Neuronal stem cell (in vitro differentiated cells): Measurements from ENCODE around the gene MASP2.
"Not testable (repeated sequence)": the region's sequence is repeated elsewhere in the genome, so short reads cannot be mapped to it uniquely, and the experiment has no call there.

Experiments used
- DNase-seq: peaks from one replicate; pipeline ENCODE4 v3.0.0-alpha.2; 2013; ENCODE audit warnings: low spot score
- H2AFZ ChIP-seq: one replicate; pipeline ENCODE4 v1.6.1; 2013; ENCODE audit warnings: mild to moderate bottlenecking, low read length, inconsistent platforms
- H2AK5ac ChIP-seq: 2 replicates; pipeline ENCODE4 v1.6.1; 2013; ENCODE audit warnings: low read depth, mild to moderate bottlenecking, inconsistent platforms, low read length, moderate library complexity, mixed read lengths
- H2BK120ac ChIP-seq: 2 replicates; pipeline ENCODE4 v1.6.1; 2013; ENCODE audit warnings: low read depth, mild to moderate bottlenecking, inconsistent platforms, low read length, moderate library complexity, mixed read lengths
- H2BK12ac ChIP-seq: one replicate; pipeline ENCODE4 v1.6.1; 2013; ENCODE audit warnings: low read length, inconsistent platforms
- H2BK15ac ChIP-seq: 2 replicates; pipeline ENCODE4 v1.6.1; 2013; ENCODE audit warnings: mild to moderate bottlenecking, low read length, inconsistent platforms, mixed read lengths
- H2BK5ac ChIP-seq: one replicate; pipeline ENCODE4 v1.6.1; 2013; ENCODE audit warnings: inconsistent platforms, mild to moderate bottlenecking, low read length, moderate library complexity
- H3K14ac ChIP-seq: one replicate; pipeline ENCODE4 v1.6.1; 2013; ENCODE audit warnings: low read length, inconsistent platforms
- H3K18ac ChIP-seq: 2 replicates; pipeline ENCODE4 v1.6.1; 2013; ENCODE audit warnings: low read length, inconsistent platforms
- H3K23ac ChIP-seq: 2 replicates; pipeline ENCODE4 v1.6.1; 2013; ENCODE audit warnings: low read depth, mild to moderate bottlenecking, mixed read lengths, low read length, inconsistent platforms; ENCODE audit not compliant: poor library complexity
- H3K27ac ChIP-seq: replicated peaks from 3 replicates; pipeline ENCODE4 v1.5.1; 2013; ENCODE audit warnings: low read length, inconsistent platforms
- H3K27me3 ChIP-seq, 3 experiments: 2 replicates each; pipeline ENCODE4 v1.6.1; 2013; ENCODE audit warnings: low read length in 3 of 3, mild to moderate bottlenecking in 2 of 3, inconsistent platforms in 1 of 3, low read depth in 1 of 3, mixed read lengths in 1 of 3, moderate library complexity in 1 of 3; ENCODE audit not compliant: control insufficient read depth in 3 of 3, insufficient read depth in 3 of 3
- H3K36me3 ChIP-seq, 2 donors: replicated peaks in 1 of 2; 2 replicates each; pipeline ENCODE4 v1.6.1; 2013; ENCODE audit warnings: low read length in 2 of 2; ENCODE audit not compliant: control insufficient read depth in 2 of 2, insufficient read depth in 2 of 2
- H3K4ac ChIP-seq: 2 replicates; pipeline ENCODE4 v1.6.1; 2013; ENCODE audit warnings: inconsistent platforms, mild to moderate bottlenecking, low read length, moderate library complexity
- H3K4me1 ChIP-seq, 2 donors: 1 replicate in 1 of 2; 2 replicates in 1 of 2; pipeline ENCODE4 v1.6.1; 2013; ENCODE audit warnings: low read length in 2 of 2, low read depth in 1 of 2; ENCODE audit not compliant: control insufficient read depth in 2 of 2, insufficient read depth in 1 of 2
- H3K4me2 ChIP-seq: one replicate; pipeline ENCODE4 v1.6.1; 2013; ENCODE audit warnings: mild to moderate bottlenecking, low read length, inconsistent platforms; ENCODE audit not compliant: insufficient read depth, poor library complexity, severe bottlenecking
- H3K4me3 ChIP-seq, 2 donors: 2 replicates each; pipeline ENCODE4 v1.5.1; 2013; ENCODE audit warnings: low read length in 2 of 2, mild to moderate bottlenecking in 2 of 2, inconsistent platforms in 1 of 2, moderate library complexity in 1 of 2
- H3K79me1 ChIP-seq: one replicate; pipeline ENCODE4 v1.6.1; 2013; ENCODE audit warnings: low read depth, mild to moderate bottlenecking, inconsistent platforms, low read length, moderate library complexity
- H3K9ac ChIP-seq: one replicate; pipeline ENCODE4 v1.6.1; 2013; ENCODE audit warnings: mild to moderate bottlenecking, low read depth, low read length, inconsistent platforms; ENCODE audit not compliant: poor library complexity
- H3K9me3 ChIP-seq, 2 donors: replicated peaks in 1 of 2; 2 replicates each; pipeline versions ENCODE3 to v1.6.1; 2013; ENCODE audit warnings: low read length in 2 of 2, mild to moderate bottlenecking in 2 of 2, inconsistent platforms in 1 of 2, low read depth in 1 of 2, mixed read lengths in 1 of 2, moderate library complexity in 1 of 2; ENCODE audit not compliant: control insufficient read depth in 2 of 2, insufficient read depth in 1 of 2
- H4K8ac ChIP-seq: one replicate; pipeline ENCODE4 v1.6.1; 2013; ENCODE audit warnings: low read depth, mild to moderate bottlenecking, inconsistent platforms, low read length, moderate library complexity
- H4K91ac ChIP-seq: one replicate; pipeline ENCODE4 v1.6.1; 2013; ENCODE audit warnings: low read length, low read depth, mild to moderate bottlenecking, inconsistent platforms; ENCODE audit not compliant: poor library complexity
- WGBS, 2 donors: extraction: QIAGEN DNeasy Blood & Tissue Kit; methylation state at CpG; one replicate each; pipeline ENCODE4 v1.1.7; 2013; ENCODE audit warnings: missing lambda C conversion rate in 2 of 2, mixed read lengths in 1 of 2; ENCODE audit not compliant: insufficient read length in 2 of 2, insufficient replicate concordance in 1 of 2; ENCODE audit errors: extremely low coverage in 2 of 2; 5-methylcytosine and 5-hydroxymethylcytosine counted together

The MASP2 gene

DNA sequence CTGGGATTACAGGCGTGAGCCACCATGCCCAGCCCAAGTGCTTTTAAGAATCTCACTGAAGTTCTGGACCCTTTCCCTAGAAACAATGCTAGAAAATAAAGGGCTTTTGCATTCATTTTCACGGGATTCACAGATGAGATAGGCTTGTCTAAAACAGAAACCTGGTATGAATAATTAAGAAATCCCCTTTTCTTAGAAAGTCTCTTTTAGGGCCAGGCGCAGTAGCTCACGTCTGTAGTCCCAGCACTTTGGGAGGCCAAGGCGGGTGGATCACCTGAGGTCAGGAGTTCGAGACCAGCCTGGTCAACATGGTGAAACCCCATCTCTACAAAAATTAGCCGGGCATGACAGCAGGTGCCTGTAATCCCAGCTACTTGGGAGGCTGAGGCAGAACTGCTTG lies 26.4 kb upstream of the MASP2 start:
- H2AFZ ChIP-seq, H2BK15ac ChIP-seq, H3K4me2 ChIP-seq, H3K4ac ChIP-seq, H3K27me3 ChIP-seq, H4K91ac ChIP-seq, H2AK5ac ChIP-seq, H2BK5ac ChIP-seq, H3K27ac ChIP-seq, H3K4me3 ChIP-seq, H3K18ac ChIP-seq, H3K9ac ChIP-seq, H2BK12ac ChIP-seq, H3K14ac ChIP-seq, DNase-seq, H4K8ac ChIP-seq, H3K79me1 ChIP-seq, H3K23ac ChIP-seq, H2BK120ac ChIP-seq, H3K9me3 ChIP-seq, H3K4me1 ChIP-seq: not testable (repeated sequence)
- WGBS, 2 donors: no CpG with 5 or more reads among the region's 7 CpGs
- H3K36me3 ChIP-seq: peaks cover 62 to 95% of the 10 kb centered on the region in 2 donors

DNA sequence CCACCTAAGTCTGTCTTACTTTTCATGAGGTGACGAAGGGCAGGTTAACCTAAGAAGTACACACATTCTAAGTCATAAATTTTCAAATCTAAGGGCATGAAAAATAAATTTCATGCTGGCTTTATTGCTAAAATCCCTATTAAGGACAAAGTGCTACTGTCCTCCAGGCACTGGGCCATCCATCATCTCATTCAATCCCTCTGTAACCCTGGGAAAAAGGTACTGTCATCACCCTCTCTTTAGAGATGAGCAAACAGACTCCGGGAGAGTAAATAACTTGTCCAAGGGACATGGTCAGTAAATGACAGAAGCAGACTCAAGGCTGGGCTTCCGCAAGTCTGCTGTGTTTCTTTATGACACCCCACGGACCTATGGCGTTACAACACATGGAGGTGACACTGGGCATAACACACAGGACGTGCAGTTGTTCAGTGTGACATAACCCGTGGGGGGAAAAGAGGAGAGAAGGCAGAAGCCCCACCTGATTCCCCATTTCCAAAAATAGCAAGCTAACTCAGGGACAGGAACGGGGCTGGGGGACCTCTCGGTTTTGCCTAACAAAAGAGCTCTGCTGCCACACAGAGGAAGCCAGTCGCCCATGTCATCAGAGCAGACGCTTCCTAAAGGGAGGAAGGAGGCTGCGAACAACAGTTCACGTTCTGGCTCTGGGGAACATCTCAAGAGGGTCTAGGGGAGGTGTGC lies 25.3 kb upstream of the MASP2 start:
- no peak for DNase-seq
- peaks cover 68 to 97% of the 10 kb centered on the region in 2 donors for H3K36me3 ChIP-seq

DNA sequence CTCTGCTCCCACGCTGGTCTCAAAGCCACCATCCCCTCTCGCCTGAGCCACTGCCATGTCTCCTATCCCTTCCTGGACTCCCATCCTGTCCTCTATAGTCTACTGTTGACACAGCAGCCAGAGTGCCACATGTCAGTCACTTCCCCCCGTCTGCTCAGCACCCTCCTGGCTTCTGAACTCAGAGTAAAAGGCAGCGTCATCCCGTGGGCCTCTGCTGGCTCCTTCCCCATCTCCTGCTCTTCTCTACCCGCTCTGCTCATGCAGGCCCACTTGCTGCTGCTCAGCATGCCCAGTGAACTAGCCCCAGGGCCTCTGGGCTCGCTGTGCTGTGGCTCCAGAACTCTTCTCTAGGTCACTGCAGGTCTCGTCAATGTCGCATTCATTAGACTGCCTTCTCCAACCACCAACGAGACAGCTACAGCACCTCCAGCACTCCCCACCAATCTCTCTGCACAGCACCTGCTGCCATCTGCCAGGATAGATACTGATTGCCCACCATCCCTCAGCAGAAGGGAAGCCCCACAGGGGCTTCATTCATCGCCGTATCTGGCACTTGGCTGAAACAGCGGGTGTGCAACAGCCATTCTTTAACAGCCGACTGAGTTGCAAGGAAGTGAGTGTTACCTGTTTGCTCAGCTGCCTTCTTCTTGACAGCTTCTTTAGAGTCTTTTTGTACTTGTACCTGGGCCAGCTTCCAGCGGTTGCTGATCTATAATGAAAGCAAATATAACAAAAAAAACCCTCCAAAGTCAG lies 24.6 kb upstream of the MASP2 start:
- no peak for DNase-seq
- peaks cover 2% of the 10 kb centered on the region for H3K79me1 ChIP-seq
- H2AK5ac ChIP-seq: no peak overlapping the region
- H3K4me1 ChIP-seq: no peaks in the 10 kb centered on the region
- H2BK120ac ChIP-seq: no peak overlapping the region
- no peak overlapping the region for H3K23ac ChIP-seq
- no peak overlapping the region for H4K8ac ChIP-seq
- WGBS, 2 donors: no CpG with 5 or more reads among the region's 15 CpGs
- no peak overlapping the region for H3K27ac ChIP-seq
- H2BK12ac ChIP-seq: no peak overlapping the region
- no peak overlapping the region for H3K4me2 ChIP-seq
- H3K36me3 ChIP-seq: peaks cover 63 to 93% of the 10 kb centered on the region in 2 donors
- H3K14ac ChIP-seq: no peak overlapping the region
- no peak overlapping the region for H3K4me3 ChIP-seq
- no peak overlapping the region for H2BK15ac ChIP-seq
- H2BK5ac ChIP-seq: no peak overlapping the region
- H3K9me3 ChIP-seq: no peaks in the 10 kb centered on the region
- no peak overlapping the region for H3K4ac ChIP-seq
- no peak overlapping the region for H2AFZ ChIP-seq
- no peak overlapping the region for H3K9ac ChIP-seq
- H3K27me3 ChIP-seq: no peaks in the 10 kb centered on the region
- no peak overlapping the region for H3K18ac ChIP-seq
- no peak overlapping the region for H4K91ac ChIP-seq

More for the DNA sequence above, 25.3 kb upstream of the MASP2 start:
- H2BK120ac ChIP-seq: no peak overlapping the region
- H4K91ac ChIP-seq: no peak overlapping the region
- no peak overlapping the region for H3K18ac ChIP-seq
- no peak overlapping the region for H2AFZ ChIP-seq
- no peaks in the 10 kb centered on the region for H3K27me3 ChIP-seq
- no peak overlapping the region for H3K4me2 ChIP-seq
- no peaks in the 10 kb centered on the region for H3K4me1 ChIP-seq
- H3K4ac ChIP-seq: no peak overlapping the region
- no peak overlapping the region for H3K9ac ChIP-seq
- no peak overlapping the region for H2BK12ac ChIP-seq
- H3K27ac ChIP-seq: no peak overlapping the region
- no peak overlapping the region for H3K14ac ChIP-seq
- H2BK15ac ChIP-seq: no peak overlapping the region
- no peak overlapping the region for H2BK5ac ChIP-seq
- no CpG with 5 or more reads among the region's 13 CpGs for WGBS, 2 donors
- H3K9me3 ChIP-seq: no peaks in the 10 kb centered on the region
- no peak overlapping the region for H4K8ac ChIP-seq
- no peak overlapping the region for H3K23ac ChIP-seq
- no peak overlapping the region for H3K4me3 ChIP-seq
- H2AK5ac ChIP-seq: no peak overlapping the region
- H3K79me1 ChIP-seq: peaks cover 2% of the 10 kb centered on the region

DNA sequence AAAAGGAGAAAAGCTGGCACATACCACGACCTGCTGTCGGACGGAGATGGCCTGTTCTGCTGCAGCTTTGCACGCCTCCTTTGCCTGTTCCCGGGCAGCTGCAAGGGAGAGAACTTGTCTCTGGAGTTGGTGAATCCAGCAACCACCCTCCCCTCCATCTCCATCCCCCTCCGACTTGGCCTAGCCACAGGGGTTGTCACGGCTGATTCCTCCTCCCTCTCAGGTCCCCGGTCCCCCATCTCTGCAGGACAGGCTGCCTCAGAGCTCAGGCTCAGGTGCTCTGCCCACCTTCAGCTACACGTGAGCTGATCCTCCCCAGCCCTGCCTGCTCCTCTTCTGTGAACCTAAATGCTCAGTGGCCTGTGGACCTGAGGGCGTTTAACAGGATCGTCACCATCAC lies 23.8 kb upstream of the MASP2 start:
- H3K27me3 ChIP-seq: no peaks in the 10 kb centered on the region
- no peak overlapping the region for H4K91ac ChIP-seq
- H3K18ac ChIP-seq: no peak overlapping the region
- H3K23ac ChIP-seq: peak overlapping the region; percentile 75
- no peaks in the 10 kb centered on the region for H3K9me3 ChIP-seq
- no peak overlapping the region for H3K4me2 ChIP-seq
- no peak overlapping the region for H3K4ac ChIP-seq
- H2AK5ac ChIP-seq: no peak overlapping the region
- H2BK15ac ChIP-seq: no peak overlapping the region
- no peak overlapping the region for H2AFZ ChIP-seq
- peak overlapping the region in 1 of 2 donors; percentile 6 for H3K4me3 ChIP-seq
- H2BK5ac ChIP-seq: no peak overlapping the region
- WGBS, 2 donors: no CpG with 5 or more reads among the region's 11 CpGs
- no peak overlapping the region for H2BK120ac ChIP-seq
- no peaks in the 10 kb centered on the region for H3K79me1 ChIP-seq
- no peak overlapping the region for H3K27ac ChIP-seq
- no peak overlapping the region for H3K14ac ChIP-seq
- no peaks in the 10 kb centered on the region for H3K4me1 ChIP-seq
- H4K8ac ChIP-seq: no peak overlapping the region
- no peak overlapping the region for H2BK12ac ChIP-seq
- peaks cover 61 to 93% of the 10 kb centered on the region in 2 donors for H3K36me3 ChIP-seq
- peak overlapping the region; percentile 47 for H3K9ac ChIP-seq
- DNase-seq: no peak
